Placental pericyte (primary cell): ENCODE measurements around the gene NCOA6. TPM values are rescaled to one million over a fixed set of nuclear protein-coding genes. Genes with fewer than 3 reads are reported as not detected.

Experiments
- small RNA-seq: library from RNA; depleted of rRNA; stranded (forward); fragments of <200 nt; gene quantifications from one replicate; pipeline ENCODE3, GENCODE V24; 2012; ENCODE audit warnings: low replicate concordance
- total RNA-seq: library from RNA; depleted of rRNA; stranded (reverse); fragments of >200 nt; gene quantifications from 2 replicates; pipeline ENCODE4 v1.2.3, GENCODE V29; 2012

The NCOA6 gene
- total RNA-seq, result 9.4 and 11.2 TPM in 2 replicates

DNA sequence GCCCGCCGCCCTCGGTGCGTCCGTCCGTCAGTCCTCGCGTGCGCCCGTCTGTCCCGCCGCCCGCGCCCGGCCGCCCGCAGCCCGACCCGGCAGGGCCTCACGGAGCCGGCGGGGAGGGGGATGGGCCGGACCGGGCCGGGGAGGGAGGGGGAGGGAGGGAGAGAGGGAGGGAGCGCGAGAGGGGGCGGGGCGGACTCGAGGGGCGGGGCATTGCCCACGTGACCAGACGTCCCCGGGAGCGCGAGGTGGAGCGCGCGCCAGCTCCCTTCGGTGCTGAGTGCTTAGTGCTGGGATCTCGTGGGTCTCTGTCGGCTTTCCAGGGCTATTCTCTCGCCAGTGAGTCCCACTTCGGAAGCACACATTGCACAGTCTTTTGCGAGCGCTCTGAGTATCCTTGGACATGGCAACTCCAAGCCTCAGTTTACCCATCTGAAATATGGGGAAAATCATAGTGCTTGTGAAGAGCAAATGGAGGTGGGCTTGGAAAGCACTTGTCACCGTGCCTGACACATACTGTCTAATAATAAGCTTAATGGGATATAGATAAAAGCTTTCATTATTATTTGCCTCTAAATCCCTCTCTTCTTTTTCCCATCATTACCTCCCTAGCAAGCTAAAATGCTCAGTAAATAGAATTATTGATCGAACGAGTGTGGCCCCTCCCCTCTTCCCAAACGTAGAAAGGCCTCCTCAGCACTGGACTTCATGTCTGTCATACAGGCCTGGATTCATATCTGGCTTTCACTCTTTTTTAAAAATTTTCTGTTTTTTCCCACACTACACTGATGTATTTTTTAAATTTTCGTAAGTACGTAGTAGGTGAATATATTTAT lies at the start of gene NCOA6:
Gene NCOA6, minus strand, starts transcription at position 122 of the 833 bp plus-strand sequence. CDS start 43,296 bp downstream, outside the sequence.

DNA sequence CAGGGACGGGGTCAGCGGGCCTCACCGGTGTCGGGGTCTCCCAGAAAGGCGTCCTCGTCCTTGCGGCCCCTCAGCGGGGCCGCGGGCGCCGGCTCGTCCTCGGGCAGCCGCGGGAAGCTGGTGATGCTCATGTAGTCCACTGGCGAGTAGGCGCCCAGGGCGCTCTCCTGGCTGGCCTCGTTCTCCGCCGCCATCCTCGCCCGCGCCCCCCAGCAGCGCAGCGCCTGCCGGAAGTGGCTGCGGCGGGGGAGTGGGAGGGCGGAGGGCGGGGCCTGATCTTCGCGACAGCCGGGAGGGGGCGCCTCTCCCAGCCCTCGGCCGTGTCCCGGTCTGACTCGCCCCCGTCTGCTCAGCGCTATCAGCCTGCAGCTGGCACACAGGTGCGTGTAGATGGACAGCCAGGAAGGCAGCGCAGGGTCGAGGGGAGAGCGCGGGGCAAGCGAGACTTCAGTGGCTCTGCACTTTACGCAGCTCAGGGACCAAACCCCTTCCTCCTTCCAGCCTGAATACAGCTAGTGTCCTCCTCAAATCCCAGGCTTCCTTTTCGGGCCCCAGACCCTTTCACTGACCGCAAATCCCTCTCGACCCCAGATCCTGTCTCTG lies 47.3 kb upstream of the NCOA6 start, which contains the start of gene GGT7:
Gene GGT7, minus strand, starts transcription at position 235 of the 603 bp plus-strand sequence. Its CDS starts 41 bp downstream, at position 194.

DNA sequence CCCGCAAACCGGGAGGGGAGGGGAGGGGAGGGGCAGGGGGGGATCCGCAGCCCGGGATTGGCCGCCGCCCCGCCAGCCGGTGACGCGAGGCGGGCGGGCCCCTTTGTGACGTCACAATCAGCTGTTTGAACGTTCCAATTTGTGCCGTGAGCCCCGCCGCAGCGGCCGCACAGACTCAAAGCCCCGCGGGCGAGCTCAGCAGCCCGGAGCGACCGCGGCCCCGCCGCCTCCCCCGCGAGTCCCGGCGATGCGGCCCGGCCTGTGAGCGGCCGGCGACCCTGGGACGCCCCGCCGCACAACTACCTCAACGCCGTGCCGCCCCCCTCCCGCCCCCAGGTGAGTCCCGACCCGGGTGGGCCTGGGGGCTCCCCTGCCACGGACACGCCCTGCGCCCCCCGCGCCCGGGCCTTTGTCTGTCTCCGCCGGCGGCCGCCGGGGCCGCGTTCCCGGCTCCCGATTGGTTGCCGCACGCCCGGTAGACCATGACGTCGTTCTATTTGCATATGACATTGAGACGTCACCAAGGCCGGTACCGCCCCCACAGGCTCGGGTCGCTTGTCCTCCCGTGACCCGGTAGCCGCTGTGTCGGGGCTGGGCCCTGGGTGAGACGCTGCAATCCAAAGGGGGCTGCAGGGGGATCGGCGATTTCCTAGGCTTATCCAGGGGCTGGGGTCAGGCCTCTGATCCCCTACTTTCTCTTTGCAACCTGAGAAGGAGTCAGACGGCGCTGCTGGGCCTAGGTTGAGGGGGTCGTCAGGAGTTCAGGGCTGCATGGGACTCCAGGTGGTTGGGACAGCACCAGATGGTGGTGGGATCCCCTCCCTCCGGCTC lies 121.1 kb downstream of the NCOA6 start, which contains the start of gene TP53INP2:
Gene TP53INP2, plus strand, starts transcription at position 168 of the 831 bp plus-strand sequence. CDS start 4,396 bp downstream, outside the sequence.

DNA sequence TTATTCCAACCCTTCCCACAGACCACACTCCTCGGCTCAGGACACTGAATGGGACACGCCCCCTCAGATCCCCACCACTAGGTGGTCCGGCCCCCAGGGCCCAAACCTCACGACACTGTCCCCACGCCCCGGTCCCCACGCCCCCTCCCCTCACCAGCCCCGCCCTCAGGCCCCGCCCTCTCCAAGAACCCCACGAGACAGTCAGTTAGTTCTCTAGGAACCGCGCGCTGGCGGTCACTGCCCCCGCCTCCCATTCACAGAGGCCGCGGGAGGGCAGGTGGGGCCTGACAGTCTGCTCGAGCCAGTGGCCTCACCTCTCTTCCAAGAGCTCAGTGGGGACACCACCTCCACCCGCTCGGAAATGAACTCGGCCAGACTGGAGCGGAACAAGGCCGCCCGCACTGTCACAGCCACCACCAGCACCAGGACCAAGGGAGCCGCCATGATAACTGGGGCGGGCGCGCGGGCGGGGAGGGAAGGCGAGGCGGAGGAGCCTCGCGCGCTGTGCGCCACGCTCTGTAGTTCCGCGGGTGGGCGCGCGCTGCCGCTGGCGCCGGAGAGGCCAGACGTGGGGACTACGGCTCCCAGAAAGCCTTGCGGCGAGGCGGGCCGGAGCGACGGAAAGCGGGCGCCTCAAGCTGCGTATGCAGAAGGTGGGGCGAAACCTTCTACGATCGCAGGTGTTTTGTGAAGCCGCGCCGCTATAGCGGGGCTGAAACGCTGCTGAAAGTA lies 148.6 kb downstream of the NCOA6 start, which contains the start of gene PIGU:
Gene PIGU, minus strand, starts transcription at position 451 of the 732 bp plus-strand sequence. Its CDS starts 7 bp downstream, at position 444.

Small RNA genes lying within 50 kb of the gene (small RNA-seq; reads per million reads assigned to genes)
- gene AL118520.1, result not detected

Other genes with a start within 250 kb of the NCOA6 start
- 10.7 and 22.2 TPM in 2 replicates for gene PIGU, start 148.6 kb downstream of the NCOA6 start, total RNA-seq
- gene TP53INP2, start 121.3 kb downstream of the NCOA6 start, total RNA-seq, result 4.3 and 7.9 TPM in 2 replicates
- 8.6 and 14.9 TPM in 2 replicates for gene GGT7, start 47.2 kb upstream of the NCOA6 start, total RNA-seq
- 38.5 and 113 TPM in 2 replicates for gene ACSS2, start 51.0 kb upstream of the NCOA6 start, total RNA-seq
- 61.1 and 88.0 TPM in 2 replicates for gene GSS, start 130.2 kb upstream of the NCOA6 start, total RNA-seq
- under 0.01 TPM in 1 of 2 replicates, not detected in the other for gene MYH7B, start 130.2 kb upstream of the NCOA6 start, total RNA-seq